ENCODE data around the gene VWDE. TPM values are rescaled to one million over a fixed set of nuclear protein-coding genes. Genes with fewer than 3 reads are reported as not detected.

The VWDE gene
- total and polyA plus RNA-seq, 4 donors: 0.21 to 0.55 TPM; not detected in 2

DNA sequence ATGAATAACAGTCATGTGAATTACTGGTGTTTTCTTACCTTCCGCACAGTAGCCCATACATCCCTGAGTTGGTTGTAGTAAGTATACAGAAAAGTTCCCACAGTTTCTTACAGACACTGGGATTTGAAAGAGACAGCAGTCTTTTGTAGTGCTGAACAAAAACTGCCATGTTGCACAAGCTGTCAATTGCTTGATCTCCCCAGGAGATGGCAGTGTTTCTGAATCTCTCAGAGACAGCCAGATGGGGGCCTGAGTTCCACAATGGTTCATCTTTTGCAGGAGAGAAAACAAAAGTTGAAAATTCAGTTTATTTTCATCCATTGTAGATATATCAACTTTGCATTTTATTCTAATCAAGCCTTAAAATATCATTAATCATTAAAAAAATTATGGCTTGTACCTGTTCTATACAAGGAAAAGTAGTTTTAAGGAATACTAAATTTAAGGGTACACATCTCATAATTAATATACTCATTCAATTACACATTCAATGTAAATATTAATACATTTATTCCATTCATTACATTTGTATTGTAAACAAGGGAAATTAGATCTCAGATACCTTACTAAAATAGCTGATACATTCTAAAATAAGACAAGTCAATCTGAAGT is 14.5 kb downstream of the VWDE start:
- no peak overlapping the region for H3K27ac ChIP-seq (ENCODE audit: low read depth in 1 of 2, low read length in 2 of 2)
- 21 to 29% methylated on average over 1 of the region's 1 CpG for WGBS, 2 donors
- H3K9me3 ChIP-seq (ENCODE audit: control insufficient read depth, low read length): no peaks in the 10 kb centered on the region
- intact Hi-C loops (cut with DNase I): no loop called here
- no peaks in the 10 kb centered on the region for H3K27me3 ChIP-seq (ENCODE audit: control insufficient read depth in 1 of 2, insufficient read depth in 2 of 2, low read length in 1 of 2)
- ATAC-seq (ENCODE audit: low FRiP score): no peak
- H3K36me3 ChIP-seq (ENCODE audit: control insufficient read depth in 1 of 2, insufficient read depth in 2 of 2, low read length in 1 of 2): no peaks in the 10 kb centered on the region
- H3K4me1 ChIP-seq (ENCODE audit: control insufficient read depth in 1 of 2, insufficient read depth in 2 of 2, low read length in 2 of 2): no peaks in the 10 kb centered on the region
- DNase-seq: no peak
- H3K4me3 ChIP-seq (ENCODE audit: low read length in 2 of 2): no peak overlapping the region

DNA sequence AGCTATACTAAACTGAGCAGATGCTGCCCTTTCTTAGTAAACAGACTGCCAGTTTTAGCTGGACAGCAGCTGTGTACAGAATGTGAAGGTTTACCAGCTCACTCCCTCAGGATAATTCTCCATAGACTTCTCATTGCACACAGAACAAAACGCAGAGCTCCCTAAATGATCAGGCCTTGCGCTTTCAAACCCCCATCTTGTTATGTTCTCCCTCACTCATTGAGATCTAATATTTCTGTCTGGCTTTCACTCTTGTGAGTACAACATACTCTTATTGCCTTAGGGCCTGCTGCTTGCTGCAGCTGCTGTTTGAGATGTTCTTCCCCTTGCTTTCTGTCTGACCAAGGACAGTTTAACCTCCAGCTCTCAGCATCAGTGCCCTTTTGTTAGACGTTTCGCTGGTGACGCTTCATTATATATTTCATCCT is 17.3 kb downstream of the VWDE start:
- WGBS, 2 donors: 86% methylated on average over 5 of the region's 5 CpGs
- Histone ChIP-seq H3K36me3 (ENCODE audit: control insufficient read depth in 1 of 2, insufficient read depth in 2 of 2, low read length in 1 of 2) (no peaks in the 10 kb centered on the region), H3K4me1 (ENCODE audit: control insufficient read depth in 1 of 2, insufficient read depth in 2 of 2, low read length in 2 of 2) (no peaks in the 10 kb centered on the region), H3K9me3 (ENCODE audit: control insufficient read depth, low read length) (no peaks in the 10 kb centered on the region), H3K27me3 (ENCODE audit: control insufficient read depth in 1 of 2, insufficient read depth in 2 of 2, low read length in 1 of 2) (no peaks in the 10 kb centered on the region), H3K27ac (ENCODE audit: low read depth in 1 of 2, low read length in 2 of 2) (no peak overlapping the region), H3K4me3 (ENCODE audit: low read length in 2 of 2) (no peak overlapping the region)
- DNase-seq (no peak), ATAC-seq (ENCODE audit: low FRiP score) (no peak)
- intact Hi-C loops (cut with DNase I): no loop called here

DNA sequence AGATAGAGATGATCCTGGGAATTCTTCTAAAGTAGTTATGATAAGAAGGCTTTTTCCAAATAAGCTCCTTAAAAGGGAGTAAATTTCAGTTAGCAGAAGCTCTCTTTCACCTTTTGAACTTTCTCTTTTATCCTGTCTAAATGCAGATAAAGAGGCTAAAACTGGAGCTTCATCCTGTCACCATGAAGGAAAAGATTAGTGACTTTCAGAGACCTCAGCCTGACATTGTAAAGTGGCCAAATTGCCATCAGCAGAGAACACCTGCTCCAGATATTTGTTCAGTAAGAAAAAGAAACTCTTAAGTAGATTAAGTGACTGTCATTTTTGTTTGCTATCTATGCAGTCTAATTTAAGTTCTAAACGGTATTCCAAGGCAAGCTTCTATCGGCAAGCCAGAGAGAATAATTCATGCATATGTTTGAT is 18.3 kb downstream of the VWDE start:
- Histone ChIP-seq H3K36me3 (ENCODE audit: control insufficient read depth in 1 of 2, insufficient read depth in 2 of 2, low read length in 1 of 2) (no peaks in the 10 kb centered on the region), H3K4me1 (ENCODE audit: control insufficient read depth in 1 of 2, insufficient read depth in 2 of 2, low read length in 2 of 2) (no peaks in the 10 kb centered on the region), H3K9me3 (ENCODE audit: control insufficient read depth, low read length) (no peaks in the 10 kb centered on the region), H3K27ac (ENCODE audit: low read depth in 1 of 2, low read length in 2 of 2) (no peak overlapping the region), H3K27me3 (ENCODE audit: control insufficient read depth in 1 of 2, insufficient read depth in 2 of 2, low read length in 1 of 2) (no peaks in the 10 kb centered on the region), H3K4me3 (ENCODE audit: low read length in 2 of 2) (no peak overlapping the region)
- WGBS, 2 donors: 44 to 51% methylated on average over 2 of the region's 2 CpGs
- intact Hi-C loops (cut with DNase I): no loop called here
- no peak for DNase-seq
- no peak for ATAC-seq (ENCODE audit: low FRiP score)

DNA sequence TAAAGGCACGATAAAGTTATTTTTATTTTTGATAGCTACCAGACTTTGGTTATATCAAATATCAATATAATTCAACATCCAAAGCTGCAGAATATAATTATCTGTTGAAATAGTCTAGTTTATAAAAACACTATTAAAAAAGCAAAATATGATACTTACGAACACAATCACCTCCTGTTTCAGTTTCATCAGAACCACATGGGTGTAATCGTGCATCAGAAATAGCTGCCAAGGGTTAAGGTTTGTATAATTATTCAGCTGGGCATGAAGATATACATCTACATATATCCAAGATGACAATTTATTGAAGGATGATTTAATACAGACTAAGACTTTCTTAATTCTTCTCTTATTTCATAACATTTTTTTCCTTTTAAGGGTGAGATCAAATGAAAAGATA is 20.3 kb downstream of the VWDE start:
- Histone ChIP-seq H3K27me3 (ENCODE audit: control insufficient read depth in 1 of 2, insufficient read depth in 2 of 2, low read length in 1 of 2) (no peaks in the 10 kb centered on the region), H3K4me1 (ENCODE audit: control insufficient read depth in 1 of 2, insufficient read depth in 2 of 2, low read length in 2 of 2) (no peaks in the 10 kb centered on the region), H3K4me3 (ENCODE audit: low read length in 2 of 2) (no peak overlapping the region), H3K36me3 (ENCODE audit: control insufficient read depth in 1 of 2, insufficient read depth in 2 of 2, low read length in 1 of 2) (no peaks in the 10 kb centered on the region), H3K27ac (ENCODE audit: low read depth in 1 of 2, low read length in 2 of 2) (no peak overlapping the region), H3K9me3 (ENCODE audit: control insufficient read depth, low read length) (no peaks in the 10 kb centered on the region)
- 73 to 76% methylated on average over 3 of the region's 3 CpGs for WGBS, 2 donors
- ATAC-seq (ENCODE audit: low FRiP score): no peak
- intact Hi-C loops (cut with DNase I): no loop called here
- no peak for DNase-seq

DNA sequence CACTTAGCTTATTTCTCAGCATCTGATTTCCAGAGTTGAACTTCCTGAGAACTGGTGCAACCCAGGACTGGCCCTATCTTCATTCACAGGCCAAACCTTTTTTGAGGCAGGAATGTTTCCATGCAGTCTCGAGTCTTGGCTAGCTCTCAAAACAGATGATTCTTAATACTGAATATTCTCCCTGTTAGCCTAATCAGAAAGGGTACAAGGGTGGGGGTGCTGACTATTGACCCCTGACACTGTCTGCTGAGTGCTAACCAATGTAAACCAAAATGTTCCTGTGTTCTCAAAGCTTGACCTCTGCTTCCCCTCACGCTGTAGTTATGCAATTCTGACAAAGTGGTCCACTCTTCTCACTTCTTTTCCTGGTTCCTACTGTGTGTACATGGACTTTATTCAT is 25.3 kb downstream of the VWDE start:
- no peak for ATAC-seq (ENCODE audit: low FRiP score)
- Histone ChIP-seq H3K36me3 (ENCODE audit: control insufficient read depth in 1 of 2, insufficient read depth in 2 of 2, low read length in 1 of 2) (no peaks in the 10 kb centered on the region), H3K9me3 (ENCODE audit: control insufficient read depth, low read length) (no peaks in the 10 kb centered on the region), H3K4me1 (ENCODE audit: control insufficient read depth in 1 of 2, insufficient read depth in 2 of 2, low read length in 2 of 2) (no peaks in the 10 kb centered on the region), H3K27ac (ENCODE audit: low read depth in 1 of 2, low read length in 2 of 2) (no peak overlapping the region), H3K27me3 (ENCODE audit: control insufficient read depth in 1 of 2, insufficient read depth in 2 of 2, low read length in 1 of 2) (no peaks in the 10 kb centered on the region), H3K4me3 (ENCODE audit: low read length in 2 of 2) (no peak overlapping the region)
- 53 to 62% methylated on average over 2 of the region's 2 CpGs for WGBS, 2 donors
- DNase-seq: no peak
- intact Hi-C loops (cut with DNase I): no loop called here

DNA sequence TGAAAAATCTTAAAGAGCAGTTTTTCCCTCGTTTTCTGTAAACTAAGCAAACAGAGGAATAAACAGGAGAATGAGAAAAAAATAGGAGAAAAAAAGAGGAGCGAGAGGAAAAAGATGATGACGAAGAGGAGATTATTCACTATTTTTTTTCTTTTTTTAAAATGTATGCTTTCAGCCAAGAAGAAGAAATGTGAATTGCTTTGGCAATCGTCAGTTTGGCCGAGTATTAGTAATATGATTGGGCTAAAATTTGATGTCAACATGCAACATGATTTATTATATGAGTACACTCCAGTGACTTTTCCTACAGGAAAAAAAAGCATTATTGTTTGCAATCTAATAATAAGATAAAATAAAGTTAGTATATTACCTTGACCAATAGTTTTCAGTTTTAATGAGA is 26.3 kb downstream of the VWDE start:
- no peak for DNase-seq
- Histone ChIP-seq H3K36me3 (ENCODE audit: control insufficient read depth in 1 of 2, insufficient read depth in 2 of 2, low read length in 1 of 2) (no peaks in the 10 kb centered on the region), H3K4me3 (ENCODE audit: low read length in 2 of 2) (no peak overlapping the region), H3K9me3 (ENCODE audit: control insufficient read depth, low read length) (no peaks in the 10 kb centered on the region), H3K27ac (ENCODE audit: low read depth in 1 of 2, low read length in 2 of 2) (no peak overlapping the region), H3K4me1 (ENCODE audit: control insufficient read depth in 1 of 2, insufficient read depth in 2 of 2, low read length in 2 of 2) (no peaks in the 10 kb centered on the region), H3K27me3 (ENCODE audit: control insufficient read depth in 1 of 2, insufficient read depth in 2 of 2, low read length in 1 of 2) (no peaks in the 10 kb centered on the region)
- intact Hi-C loops (cut with DNase I): no loop called here
- WGBS, 2 donors: 74 to 77% methylated on average over 5 of the region's 5 CpGs
- ATAC-seq (ENCODE audit: low FRiP score): no peak

DNA sequence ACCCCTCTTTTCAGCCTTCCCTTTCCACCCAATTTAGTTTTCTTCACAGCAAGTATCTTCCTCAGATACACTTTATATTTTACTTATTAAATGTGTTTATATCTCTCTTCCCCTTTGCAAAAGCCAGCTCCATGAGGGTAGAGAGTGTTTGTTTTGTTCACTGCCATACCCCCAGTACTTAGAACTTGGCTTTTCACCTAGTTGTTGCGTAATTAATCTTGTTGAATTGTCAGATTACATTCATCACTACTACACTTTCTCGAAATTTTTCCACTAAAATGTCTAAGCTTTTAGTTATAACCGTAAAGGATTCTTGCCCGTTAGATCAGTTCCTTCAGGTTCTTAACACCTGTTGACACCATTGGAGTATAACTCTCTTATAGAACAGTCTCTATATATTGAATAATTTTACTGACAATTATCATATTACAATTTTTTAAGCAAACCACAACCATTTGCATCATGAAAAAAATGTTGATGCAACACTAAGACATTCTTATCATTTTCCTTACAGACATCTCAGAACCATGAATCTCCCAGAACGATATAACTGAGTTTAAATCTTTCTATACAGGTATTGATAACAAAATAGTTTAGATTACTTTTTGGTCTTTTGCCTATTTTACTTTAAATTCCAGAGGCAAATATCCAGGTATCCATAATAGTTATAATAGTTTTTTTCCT is 29.9 kb downstream of the VWDE start:
- no peak overlapping the region for H3K4me3 ChIP-seq (ENCODE audit: low read length in 2 of 2)
- no peaks in the 10 kb centered on the region for H3K9me3 ChIP-seq (ENCODE audit: control insufficient read depth, low read length)
- intact Hi-C loops (cut with DNase I): no loop called here
- no peaks in the 10 kb centered on the region for H3K4me1 ChIP-seq (ENCODE audit: control insufficient read depth in 1 of 2, insufficient read depth in 2 of 2, low read length in 2 of 2)
- H3K36me3 ChIP-seq (ENCODE audit: control insufficient read depth in 1 of 2, insufficient read depth in 2 of 2, low read length in 1 of 2): no peaks in the 10 kb centered on the region
- no peak overlapping the region for H3K27ac ChIP-seq (ENCODE audit: low read depth in 1 of 2, low read length in 2 of 2)
- WGBS, 2 donors: 66 to 69% methylated on average over 5 of the region's 5 CpGs
- ATAC-seq (ENCODE audit: low FRiP score) (no peak), DNase-seq (no peak)
- no peaks in the 10 kb centered on the region for H3K27me3 ChIP-seq (ENCODE audit: control insufficient read depth in 1 of 2, insufficient read depth in 2 of 2, low read length in 1 of 2)

DNA sequence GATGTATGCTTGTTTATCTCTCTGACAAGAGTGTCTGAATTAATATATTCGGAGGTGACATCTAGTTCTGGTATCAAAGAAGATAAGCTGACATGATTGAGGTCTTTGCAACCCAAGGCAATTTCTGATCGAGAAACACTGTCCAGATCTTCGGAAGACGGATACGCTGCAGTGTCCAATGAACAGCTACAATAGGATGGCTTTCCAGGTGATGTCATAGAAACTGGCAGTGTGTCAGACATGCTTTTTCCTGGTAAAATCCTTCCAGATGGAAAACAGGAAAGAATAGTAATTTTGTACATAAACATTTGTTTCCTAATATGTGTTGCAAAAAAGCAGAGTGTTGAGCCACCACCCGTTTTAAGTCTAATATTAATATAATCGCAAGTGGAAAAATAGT is 33.4 kb downstream of the VWDE start:
- H3K27me3 ChIP-seq (ENCODE audit: control insufficient read depth in 1 of 2, insufficient read depth in 2 of 2, low read length in 1 of 2): no peaks in the 10 kb centered on the region
- H3K27ac ChIP-seq (ENCODE audit: low read depth in 1 of 2, low read length in 2 of 2): no peak overlapping the region
- ATAC-seq (ENCODE audit: low FRiP score): no peak
- DNase-seq: no peak
- H3K4me1 ChIP-seq (ENCODE audit: control insufficient read depth in 1 of 2, insufficient read depth in 2 of 2, low read length in 2 of 2): no peaks in the 10 kb centered on the region
- intact Hi-C loops (cut with DNase I): no loop called here
- no peaks in the 10 kb centered on the region for H3K9me3 ChIP-seq (ENCODE audit: control insufficient read depth, low read length)
- no peaks in the 10 kb centered on the region for H3K36me3 ChIP-seq (ENCODE audit: control insufficient read depth in 1 of 2, insufficient read depth in 2 of 2, low read length in 1 of 2)
- 90 to 92% methylated on average over 7 of the region's 7 CpGs for WGBS, 2 donors
- no peak overlapping the region for H3K4me3 ChIP-seq (ENCODE audit: low read length in 2 of 2)

DNA sequence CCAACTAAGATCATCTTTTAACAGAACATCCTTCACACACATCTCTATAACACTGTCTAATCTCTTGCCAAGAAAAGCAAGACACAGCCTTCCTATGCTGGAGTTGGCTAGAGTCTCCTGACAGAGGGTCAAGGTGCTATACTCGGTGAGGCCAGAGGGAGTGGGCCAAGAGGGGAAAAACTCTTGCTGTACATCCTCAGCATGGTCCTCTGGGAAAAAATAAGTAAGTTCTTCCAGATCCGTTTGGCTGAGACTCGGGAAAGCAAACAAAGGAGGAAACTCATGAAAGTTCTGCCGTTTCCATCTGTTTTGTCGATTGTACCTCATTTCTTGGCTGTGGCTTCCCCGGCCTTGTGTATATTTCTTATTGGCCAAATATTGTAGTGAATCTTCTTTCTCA is 33.9 kb downstream of the VWDE start:
- H3K9me3 ChIP-seq (ENCODE audit: control insufficient read depth, low read length): no peaks in the 10 kb centered on the region
- H3K27me3 ChIP-seq (ENCODE audit: control insufficient read depth in 1 of 2, insufficient read depth in 2 of 2, low read length in 1 of 2): no peaks in the 10 kb centered on the region
- H3K27ac ChIP-seq (ENCODE audit: low read depth in 1 of 2, low read length in 2 of 2): no peak overlapping the region
- DNase-seq: no peak
- intact Hi-C loops (cut with DNase I): no loop called here
- no peaks in the 10 kb centered on the region for H3K4me1 ChIP-seq (ENCODE audit: control insufficient read depth in 1 of 2, insufficient read depth in 2 of 2, low read length in 2 of 2)
- H3K4me3 ChIP-seq (ENCODE audit: low read length in 2 of 2): no peak overlapping the region
- WGBS, 2 donors: 60 to 70% methylated on average over 6 of the region's 6 CpGs
- ATAC-seq (ENCODE audit: low FRiP score): no peak
- no peaks in the 10 kb centered on the region for H3K36me3 ChIP-seq (ENCODE audit: control insufficient read depth in 1 of 2, insufficient read depth in 2 of 2, low read length in 1 of 2)
